K562 (cell line): ENCODE data around the gene RNLS. TPM values are rescaled to one million over a fixed set of nuclear protein-coding genes. Genes with fewer than 3 reads are reported as not detected.

Experiments
- ATAC-seq: fragments of 200-7000 bp; cut with Tn5 transposase; 3 replicates; pipeline ENCODE4 v1.9.1; 2020; ENCODE audit warnings: moderate library complexity
- BruUV-seq: library from RNA; stranded (reverse); fragments of 400-500 nt; replicated peaks from 2 replicates; lab custom pipeline; 2021; lab: Mats Ljungman, UMichigan
- CTCF ChIA-PET: fragments of 300-600 bp; formaldehyde crosslinking; extraction: SDS; loops from one replicate; lab custom pipeline; 2021; ENCODE audit warnings: low intra/inter-chr PET ratio; lab: Yijun Ruan, JAX
- POLR2A ChIA-PET: fragments of 300-600, 350-650 bp; sonication (Branson Sonifier 250); formaldehyde crosslinking; extraction: SDS; loops from one replicate; lab custom pipeline; 2021; ENCODE audit warnings: antibody characterized with exemption, inconsistent platforms; lab: Yijun Ruan, JAX
- DNase-seq, 4 experiments: peaks; one replicate each; pipeline versions ENCODE4 v3.0.0 to v3.0.0-alpha.2; 2011 to 2018; ENCODE audit warnings: low spot score in 3 of 4, mixed read lengths in 3 of 4; ENCODE audit errors: extremely low read depth in 1 of 4
- FAIRE-seq: peaks from 2 replicates; lab custom pipeline; 2011; peaks lifted over from hg19 to GRCh38; lab: Jason Lieb, UNC
- H2AFZ ChIP-seq: 2 replicates; pipeline ENCODE4 v1.6.0; 2011; ENCODE audit warnings: low read depth, low read length, control low read depth, inconsistent platforms
- H3K27ac ChIP-seq: fragments of 200-600 bp; 3 replicates; pipeline ENCODE4 v1.8.0; 2011; ENCODE audit warnings: low read depth, mild to moderate bottlenecking, control low read depth, inconsistent platforms, low read length, moderate library complexity, mixed read lengths; ENCODE audit errors: extremely low read depth
- H3K27me3 ChIP-seq, 2 experiments: fragments of 300-600 bp in 1 of 2; 2 replicates in 1 of 2; 3 replicates in 1 of 2; pipeline versions ENCODE4 v1.6.0 to v1.8.0; 2011; ENCODE audit warnings: inconsistent platforms in 2 of 2, low read length in 2 of 2, mild to moderate bottlenecking in 1 of 2, mixed read lengths in 1 of 2, moderate library complexity in 1 of 2; ENCODE audit not compliant: control insufficient read depth in 2 of 2, insufficient read depth in 2 of 2
- H3K36me3 ChIP-seq: fragments of 300-600 bp; 3 replicates; pipeline ENCODE4 v1.8.0; 2011; ENCODE audit warnings: mild to moderate bottlenecking, low read length, inconsistent platforms; ENCODE audit not compliant: control insufficient read depth, insufficient read depth
- H3K4me1 ChIP-seq, 2 experiments: fragments of 200-600 bp in 1 of 2; replicated peaks in 1 of 2; 2 replicates in 1 of 2; 3 replicates in 1 of 2; pipeline versions ENCODE4 v1.5.1 to v1.8.0; 2011; ENCODE audit warnings: inconsistent platforms in 2 of 2, low read length in 2 of 2, mild to moderate bottlenecking in 1 of 2, mixed read lengths in 1 of 2, moderate library complexity in 1 of 2; ENCODE audit not compliant: control insufficient read depth in 2 of 2, insufficient read depth in 2 of 2
- H3K4me2 ChIP-seq: 2 replicates; pipeline ENCODE4 v1.6.1; 2011; ENCODE audit warnings: low read length, control low read depth, inconsistent platforms, mixed read lengths; ENCODE audit not compliant: insufficient read depth
- H3K4me3 ChIP-seq: fragments of 200-600 bp; sonication (generic), shearing (Covaris generic); 2 replicates; pipeline ENCODE4 v1.5.1; 2016; ENCODE audit warnings: control low read depth, inconsistent platforms
- H3K79me2 ChIP-seq: fragments of 200-600 bp; 3 replicates; pipeline ENCODE4 v1.8.0; 2011; ENCODE audit warnings: low read length, inconsistent platforms; ENCODE audit not compliant: control insufficient read depth, insufficient read depth
- H3K9ac ChIP-seq, 2 experiments: 2 replicates each; pipeline versions ENCODE4 v1.6.0 to v1.6.1; 2011; ENCODE audit warnings: low read depth in 2 of 2, low read length in 2 of 2, control low read depth in 1 of 2, inconsistent platforms in 1 of 2, mild to moderate bottlenecking in 1 of 2, mixed read lengths in 1 of 2; ENCODE audit not compliant: insufficient read depth in 1 of 2
- H3K9me1 ChIP-seq: one replicate; pipeline ENCODE4 v1.6.0; 2011; ENCODE audit warnings: inconsistent platforms, mild to moderate bottlenecking, low read length, moderate library complexity; ENCODE audit not compliant: control insufficient read depth, insufficient read depth
- H3K9me3 ChIP-seq: replicated peaks from 2 replicates; pipeline ENCODE4 v1.5.1; 2011; ENCODE audit warnings: low read depth, low read length, inconsistent platforms; ENCODE audit not compliant: control insufficient read depth, insufficient read depth
- H4K20me1 ChIP-seq: replicated peaks from 2 replicates; pipeline ENCODE4 v1.6.1; 2011; ENCODE audit warnings: low read length, inconsistent platforms, mixed read lengths; ENCODE audit not compliant: control insufficient read depth, insufficient read depth
- BRF2 ChIP-seq: IDR thresholded peaks from 3 replicates; pipeline ENCODE4 v1.6.1; 2011; ENCODE audit warnings: borderline replicate concordance, mild to moderate bottlenecking; ENCODE audit not compliant: insufficient read length, insufficient read depth
- CBX1 ChIP-seq: sonication (generic); IDR thresholded peaks from 2 replicates; pipeline ENCODE4 v1.6.1; 2016; ENCODE audit warnings: antibody characterized with exemption, low read depth, mild to moderate bottlenecking
- CHD4 ChIP-seq: fragments of 200-600 bp; sonication (generic); IDR thresholded peaks from 3 replicates; pipeline ENCODE4 v1.6.1; 2012; ENCODE audit warnings: low read depth, mild to moderate bottlenecking, mixed read lengths, low read length, inconsistent platforms; ENCODE audit not compliant: insufficient read depth, insufficient replicate concordance, poor library complexity, severe bottlenecking
- ETS2 ChIP-seq: IDR thresholded peaks from 2 replicates; pipeline ENCODE4 v1.6.1; 2016; ENCODE audit warnings: borderline replicate concordance, missing genetic modification characterization, mild to moderate bottlenecking, moderate library complexity, missing compliant biosample characterization; ENCODE audit not compliant: poor library complexity, severe bottlenecking
- HNRNPK ChIP-seq: fragments of 200-400 bp; formaldehyde crosslinking; IDR thresholded peaks from one replicate; pipeline ENCODE4 v1.6.1; 2018; ENCODE audit warnings: mild to moderate bottlenecking, low read depth, low read length; ENCODE audit not compliant: poor library complexity, severe bottlenecking
- KLF10 ChIP-seq: fragments of 250-450 bp; sonication (Bioruptor Pico); IDR thresholded peaks from 2 replicates; pipeline ENCODE4 v1.6.1; 2021; ENCODE audit warnings: matching md5 sums
- RBM14 ChIP-seq: fragments of 200-400 bp; formaldehyde crosslinking; IDR thresholded peaks from 2 replicates; pipeline ENCODE4 v1.6.1; 2018; ENCODE audit warnings: low read depth, mild to moderate bottlenecking, low read length, moderate library complexity, borderline replicate concordance; ENCODE audit not compliant: insufficient read depth
- RBM22 ChIP-seq: fragments of 200-400 bp; formaldehyde crosslinking; IDR thresholded peaks from 2 replicates; pipeline ENCODE4 v1.6.1; 2018; ENCODE audit warnings: low read length, low read depth; ENCODE audit not compliant: poor library complexity, severe bottlenecking
- RCOR1 ChIP-seq, 2 experiments: IDR thresholded peaks; 2 replicates each; pipeline ENCODE4 v1.6.1; 2012; ENCODE audit warnings: low read depth in 2 of 2, low read length in 2 of 2, borderline replicate concordance in 1 of 2, improper control_type of control experiment in 1 of 2
- RNF2 ChIP-seq: sonication (generic); IDR thresholded peaks from 2 replicates; pipeline ENCODE4 v1.6.1; 2016
- ZC3H4 ChIP-seq: sonication (generic); formaldehyde crosslinking; IDR thresholded peaks from 2 replicates; pipeline ENCODE4 v1.9.0; 2021; ENCODE audit warnings: missing genetic modification reagents, borderline replicate concordance
- ZNF280B ChIP-seq: fragments of 250-450 bp; sonication (Bioruptor Pico); IDR thresholded peaks from 2 replicates; pipeline ENCODE4 v1.5.1; 2021; ENCODE audit warnings: mild to moderate bottlenecking
- ZNF316 ChIP-seq: fragments of 450-650 bp; IDR thresholded peaks from 2 replicates; pipeline ENCODE4 v1.6.1; 2016
- ZNF507 ChIP-seq: conservative IDR thresholded peaks from 2 replicates; pipeline ENCODE4 v1.6.1; 2017; ENCODE audit warnings: missing genetic modification characterization, missing compliant biosample characterization
- WGBS: fragments of 100-300 bp; shearing (Covaris generic); methylation state at CpG from one replicate; pipeline ENCODE4 v1.1.6; 2016; ENCODE audit warnings: low coverage, mixed read lengths; ENCODE audit not compliant: insufficient coverage; ENCODE audit errors: missing lambda C conversion rate; 5-methylcytosine and 5-hydroxymethylcytosine counted together
- in situ Hi-C: fragments of 300-500 bp; cut with MboI; formaldehyde crosslinking; loops from 4 replicates; pipeline ENCODE4 v1.15.0; 2018; ENCODE audit warnings: inconsistent platforms, mixed read lengths
- intact Hi-C: fragments of 100-400 bp; cut with micrococcal nuclease; formaldehyde crosslinking; loops from 2 replicates; pipeline ENCODE4 v1.14.2; 2022
- polyA plus RNA-seq, 8 experiments: library from polyadenylated mRNA; depleted of rRNA in 4 of 8; stranded (reverse) in 5 of 8; unstranded in 3 of 8; fragments of >200 nt; fragmentation: Nextera tagmentation in 2 of 8; fragmentation: Illumina TruSeq in 1 of 8; extraction: Ambion mirVana in 2 of 8; extraction: Trizol in 1 of 8; gene quantifications; 2 replicates each; pipeline versions ENCODE4 v1.2.1 to v1.2.3, GENCODE V29; 2011 to 2014; ENCODE audit warnings: inconsistent platforms in 1 of 8, missing spikeins in 1 of 8
- total RNA-seq, 7 experiments: library from RNA; depleted of rRNA in 6 of 7; stranded (reverse); fragments of >200 nt in 6 of 7; fragmentation: Illumina TruSeq in 2 of 7; extraction: Trizol in 2 of 7; gene quantifications; 2 replicates each; pipeline versions ENCODE4 v1.2.1 to v1.2.3, GENCODE V29; 2011 to 2021; ENCODE audit warnings: low replicate concordance in 1 of 7

Gene RNLS
- total and polyA plus RNA-seq, 9 of the 15 experiments (the other 6 are each of a cell fraction or from before 2014, with no cell fraction given) = 0.14 to 0.72 (median 0.41) TPM; not detected in 3

- BruUV-seq = no TSS peak
- no peak overlapping the region for H3K27ac ChIP-seq
- H3K36me3 ChIP-seq = no peaks in the 10 kb centered on the region
- H3K9me1 ChIP-seq = no peaks in the 10 kb centered on the region
- H3K79me2 ChIP-seq = no peaks in the 10 kb centered on the region
- H3K4me2 ChIP-seq = no peak overlapping the region
- FAIRE-seq (no peak), ATAC-seq (no peak)
- H3K4me3 ChIP-seq = no peak overlapping the region
- H3K9me3 ChIP-seq = no peaks in the 10 kb centered on the region
- H4K20me1 ChIP-seq = no peaks in the 10 kb centered on the region
- POLR2A ChIA-PET = no interaction called here
- no peaks in the 10 kb centered on the region for H3K27me3 ChIP-seq
- no peaks in the 10 kb centered on the region for H3K4me1 ChIP-seq
- TF ChIP-seq RNF2 (no peak), ETS2 (tag) (no peak), ZC3H4 (CRISPR knock-in tag) (no peak), RBM14 (no peak), HNRNPK (no peak), BRF2 (no peak), CBX1 (no peak), ZNF280B (CRISPR knock-in tag) (no peak), KLF10 (CRISPR knock-in tag) (no peak), CHD4 (no peak), ZNF316 (no peak), RCOR1 (IDR thresholded peaks at IDR 0.05; ENCODE audit: borderline replicate concordance in 1 of 2, low read depth in 2 of 2, low read length in 2 of 2) (no peak), RBM22 (no peak), ZNF507 (tag) (no peak)
- TF ChIP-seq, all 486 proteins: peak for 0
- CTCF ChIA-PET = no interaction called here
- WGBS = 0% methylated on average over 1 of the region's 1 CpG
- in situ Hi-C loops = no loop called here
- Histone ChIP-seq H2AFZ (no peak overlapping the region), H3K9ac (no peak overlapping the region)
- intact Hi-C loops = no loop called here
- no peak for DNase-seq
These were observed 85.2 kb downstream of the RNLS start for GRCh38 chr10:88497913-88498312.
